M059J (cell line): ENCODE results near the gene RUFY4. TPM values are rescaled to one million over a fixed set of nuclear protein-coding genes. Genes with fewer than 3 reads are reported as not detected.
A peak's percentile ranks its signal among the peaks of the same experiment; 100 is the strongest.
"Not testable (repeated sequence)": the region's sequence is repeated elsewhere in the genome, so short reads cannot be mapped to it uniquely, and the experiment has no call there.

Experiments
- DNase-seq: peaks from one replicate; pipeline ENCODE4 v3.0.0-alpha.2; 2012; ENCODE audit warnings: low read depth
- total RNA-seq: library from RNA; depleted of rRNA; stranded (reverse); fragments of >200 nt; shearing (Covaris generic); gene quantifications from 2 replicates; pipeline ENCODE4 v1.2.3, GENCODE V29; 2014

The RUFY4 gene
- total RNA-seq, 1 experiment from 2014 or later: not detected

DNA sequence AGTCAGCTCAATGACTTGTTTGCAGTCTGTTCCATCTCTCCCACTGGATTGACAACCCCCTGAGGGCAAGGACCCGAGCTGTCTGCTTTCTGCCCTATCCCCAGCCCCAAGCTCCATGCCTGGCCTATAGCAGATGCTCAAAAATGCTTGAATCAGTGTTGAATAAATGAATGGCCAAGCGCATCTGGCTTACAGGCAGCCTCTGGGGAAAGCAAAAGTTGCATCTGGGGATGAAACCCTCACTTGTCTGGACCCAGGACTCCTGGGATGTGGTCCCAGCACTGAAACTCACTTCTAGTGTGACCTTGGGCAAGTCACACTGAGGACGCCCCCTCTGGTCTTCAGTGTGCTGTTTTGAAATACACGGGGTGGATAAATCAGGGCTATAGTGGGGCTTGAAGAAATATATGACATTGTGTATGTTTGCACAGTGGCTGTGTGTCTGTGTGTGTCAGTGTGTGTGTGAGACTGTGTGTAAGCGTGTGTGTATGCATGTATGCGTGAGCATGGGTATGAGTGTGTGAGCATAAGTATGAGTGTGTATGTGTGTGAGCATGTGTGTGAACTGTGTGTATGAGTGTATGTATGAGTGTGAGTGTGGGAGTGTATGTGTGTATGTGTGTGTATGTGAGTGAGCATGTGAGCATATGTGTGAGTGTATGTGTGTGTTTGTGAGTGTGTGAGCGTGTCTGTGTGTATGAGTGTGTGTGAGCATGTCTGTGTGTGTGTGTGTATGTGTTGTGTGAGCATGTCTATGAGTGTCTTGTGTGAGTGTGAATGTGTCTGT, 38.5 kb upstream of the RUFY4 start:
- no peak for DNase-seq

GRCh38 chr2:218031261-218031660, 37.8 kb upstream of the RUFY4 start:
- no peak for DNase-seq

DNA sequence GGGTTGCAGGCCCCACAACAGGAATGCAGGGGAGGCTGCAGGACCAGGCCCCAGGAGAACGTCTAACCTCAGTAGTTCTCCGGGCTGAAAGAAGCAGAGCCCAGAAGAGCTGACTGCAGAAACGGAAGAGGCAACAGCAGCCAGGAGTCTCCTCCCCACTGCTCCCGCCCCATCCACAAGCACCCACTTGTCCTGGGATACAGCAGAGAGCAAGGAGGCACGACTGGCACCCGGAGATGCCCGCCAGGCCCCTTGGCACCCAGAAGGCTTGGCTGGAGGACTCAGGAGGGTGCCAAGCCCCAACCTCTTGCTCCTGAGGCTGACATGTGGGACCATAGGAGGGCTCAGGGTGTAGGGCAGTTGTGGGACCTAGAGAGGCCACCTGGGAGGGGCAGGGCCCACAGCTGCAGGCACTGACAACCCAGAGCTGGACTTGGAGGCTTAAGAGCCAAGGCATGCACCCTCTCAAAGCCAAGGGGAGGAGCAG, 37.2 kb upstream of the RUFY4 start:
- DNase-seq: no peak

DNA sequence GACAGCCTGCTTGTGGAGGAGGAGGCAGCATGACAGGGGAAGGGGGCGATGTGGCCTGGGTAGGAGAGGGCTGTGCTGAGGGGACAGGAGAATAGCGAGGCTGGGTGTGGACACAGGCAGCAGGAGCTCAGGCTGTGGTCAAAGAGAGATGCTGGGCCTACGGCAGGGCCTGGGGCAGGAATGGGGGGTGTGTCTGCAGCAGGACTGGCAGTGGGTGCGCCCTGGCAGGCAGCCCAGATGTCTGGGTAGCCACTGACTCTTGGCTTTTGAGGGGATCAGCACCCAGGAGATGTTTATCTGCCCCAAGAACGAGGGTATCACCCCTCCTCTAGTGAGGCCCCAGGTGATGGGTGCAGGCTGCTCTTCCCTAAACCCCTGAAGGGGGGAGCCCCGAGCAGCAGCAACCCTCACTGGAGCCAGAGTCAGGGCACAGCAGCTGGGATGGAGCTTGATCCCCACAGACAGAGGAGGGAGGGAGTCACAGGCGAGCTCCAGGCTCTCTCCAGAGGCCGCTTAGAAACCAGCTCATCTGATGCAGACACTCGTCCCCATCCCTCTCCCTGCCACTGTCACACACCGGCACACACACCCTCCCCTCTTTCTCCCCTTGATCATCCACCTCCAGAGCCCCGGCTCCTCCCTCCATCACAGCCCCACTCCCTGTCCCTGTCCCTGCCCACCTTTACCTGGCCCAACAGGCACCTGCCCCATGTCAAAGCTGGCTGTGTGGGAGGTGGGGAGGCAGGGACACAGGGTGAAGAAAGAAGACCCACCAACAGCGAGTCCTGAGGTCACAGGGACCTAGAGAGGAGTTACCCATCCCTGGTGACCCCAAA, 36.5 kb upstream of the RUFY4 start:
- no peak for DNase-seq

GRCh38 chr2:218033208-218033589, 35.9 kb upstream of the RUFY4 start:
- DNase-seq: no peak

DNA sequence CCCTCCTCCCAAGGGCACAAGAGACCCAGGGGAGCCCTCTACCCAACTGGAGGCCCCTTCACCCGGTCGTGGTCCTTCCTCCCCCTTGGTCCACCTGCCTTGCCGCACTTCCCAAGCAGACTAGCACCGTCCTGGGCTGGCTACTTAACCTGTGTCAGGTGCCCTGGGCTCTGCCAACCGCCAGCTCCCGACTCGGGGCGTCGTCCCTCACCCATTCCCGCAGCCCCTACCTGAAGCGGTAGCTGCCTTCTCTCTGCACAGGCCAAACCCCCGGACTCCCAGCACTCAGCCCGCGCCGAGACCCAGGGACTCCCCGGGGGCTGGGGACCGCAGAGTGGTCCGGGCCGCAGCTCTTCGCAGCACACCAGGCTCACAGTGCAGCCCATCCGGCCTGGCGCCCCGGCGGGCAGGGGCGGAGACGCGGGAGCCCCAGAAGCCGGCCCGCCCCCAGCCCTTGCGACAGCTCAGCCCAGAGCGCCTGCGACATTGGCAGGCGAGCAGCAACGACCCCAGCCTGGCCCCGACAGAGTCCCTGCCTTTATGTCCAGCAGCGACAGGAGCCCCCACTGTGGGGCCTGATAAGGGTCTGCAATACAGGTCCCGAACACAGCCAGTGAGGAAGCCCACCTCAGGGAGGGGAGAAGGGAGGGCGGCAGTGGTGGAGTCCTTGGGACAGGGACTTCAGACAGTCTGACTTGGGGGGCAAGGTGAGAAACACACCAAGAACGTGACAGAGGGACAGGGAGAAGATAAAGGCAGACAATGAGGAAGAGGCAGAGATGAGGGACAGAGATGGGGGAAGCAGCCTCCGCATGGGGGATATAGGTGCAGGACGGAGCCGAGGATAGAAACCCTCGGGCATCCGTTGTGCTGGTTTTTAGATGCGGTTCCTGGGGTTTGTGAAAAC, 35.2 kb upstream of the RUFY4 start:
- DNase-seq: no peak

- DNase-seq: peak; percentile 47
These were observed 34.4 kb upstream of the RUFY4 start for GRCh38 chr2:218034497-218035213.

DNA sequence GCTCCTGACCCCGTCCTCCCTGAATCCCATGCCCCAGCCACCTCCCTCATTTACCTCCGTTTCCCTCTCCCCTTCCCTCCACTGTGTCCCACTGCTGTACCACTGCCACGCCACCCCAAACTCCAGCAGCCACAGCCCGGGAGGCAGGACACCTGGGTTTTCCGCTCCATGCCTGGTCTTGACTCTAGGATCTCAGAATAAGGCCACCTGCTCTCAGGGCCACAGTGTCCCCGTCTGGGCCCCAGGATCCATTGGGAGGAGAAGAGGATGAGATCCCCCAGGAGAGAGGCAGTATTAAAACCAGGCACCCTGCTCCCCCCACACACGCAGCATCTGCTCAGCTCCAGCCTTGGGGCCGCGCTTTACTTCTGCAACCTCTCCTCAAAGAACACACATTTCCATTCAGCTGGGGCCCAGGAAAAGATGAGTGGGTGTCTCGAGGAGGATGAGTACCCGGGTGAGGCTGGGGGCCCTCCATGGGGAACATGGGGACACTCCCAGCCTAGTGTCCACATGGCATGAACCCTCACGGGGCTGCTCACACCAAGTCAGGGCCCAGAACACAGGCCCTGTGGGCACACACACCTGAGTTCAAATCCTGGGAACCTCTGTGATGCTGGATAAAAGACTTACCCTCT, 33.5 kb upstream of the RUFY4 start:
- DNase-seq: no peak

DNA sequence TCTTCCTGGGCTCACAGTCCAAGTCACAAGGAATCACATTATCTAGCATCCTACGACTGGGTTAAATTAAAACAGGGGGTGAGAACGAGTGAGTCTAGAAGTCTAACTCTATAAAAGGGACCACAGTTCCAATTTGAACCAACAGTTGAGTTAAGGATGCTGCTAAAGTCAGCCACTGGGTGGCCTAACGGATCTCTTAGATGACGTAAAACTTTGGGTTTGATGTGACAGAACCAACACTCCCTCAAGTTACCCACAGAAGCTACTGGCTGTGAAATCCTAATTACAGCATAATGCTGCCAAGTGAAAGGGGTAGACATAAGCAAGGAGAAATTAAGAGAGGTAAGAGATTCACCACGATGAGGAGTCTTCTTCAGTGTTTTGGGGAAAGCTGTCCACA, 32.7 kb upstream of the RUFY4 start:
- DNase-seq: peak; percentile 5

DNA sequence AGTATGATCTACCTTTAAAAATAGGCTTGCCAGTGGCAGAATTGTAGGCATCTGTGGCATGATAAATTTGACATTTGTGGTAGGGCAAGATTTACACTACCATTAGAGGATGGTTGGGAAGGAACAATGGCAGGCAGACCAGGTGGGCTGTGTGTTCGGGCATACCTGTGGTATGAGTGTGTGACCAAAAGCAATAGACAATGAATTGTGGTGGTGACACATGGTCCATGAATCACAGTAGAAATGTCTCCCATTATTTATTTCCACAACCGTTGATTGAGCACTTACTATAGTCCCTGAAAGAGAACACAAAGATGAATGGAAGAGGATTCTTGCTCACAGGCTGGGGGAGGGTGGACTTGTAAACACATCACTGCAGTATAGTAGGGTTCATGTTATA, 29.9 kb upstream of the RUFY4 start:
- peak; percentile 87 for DNase-seq

- DNase-seq: no peak
These were observed 28.2 kb upstream of the RUFY4 start for GRCh38 chr2:218040883-218041282.

DNA sequence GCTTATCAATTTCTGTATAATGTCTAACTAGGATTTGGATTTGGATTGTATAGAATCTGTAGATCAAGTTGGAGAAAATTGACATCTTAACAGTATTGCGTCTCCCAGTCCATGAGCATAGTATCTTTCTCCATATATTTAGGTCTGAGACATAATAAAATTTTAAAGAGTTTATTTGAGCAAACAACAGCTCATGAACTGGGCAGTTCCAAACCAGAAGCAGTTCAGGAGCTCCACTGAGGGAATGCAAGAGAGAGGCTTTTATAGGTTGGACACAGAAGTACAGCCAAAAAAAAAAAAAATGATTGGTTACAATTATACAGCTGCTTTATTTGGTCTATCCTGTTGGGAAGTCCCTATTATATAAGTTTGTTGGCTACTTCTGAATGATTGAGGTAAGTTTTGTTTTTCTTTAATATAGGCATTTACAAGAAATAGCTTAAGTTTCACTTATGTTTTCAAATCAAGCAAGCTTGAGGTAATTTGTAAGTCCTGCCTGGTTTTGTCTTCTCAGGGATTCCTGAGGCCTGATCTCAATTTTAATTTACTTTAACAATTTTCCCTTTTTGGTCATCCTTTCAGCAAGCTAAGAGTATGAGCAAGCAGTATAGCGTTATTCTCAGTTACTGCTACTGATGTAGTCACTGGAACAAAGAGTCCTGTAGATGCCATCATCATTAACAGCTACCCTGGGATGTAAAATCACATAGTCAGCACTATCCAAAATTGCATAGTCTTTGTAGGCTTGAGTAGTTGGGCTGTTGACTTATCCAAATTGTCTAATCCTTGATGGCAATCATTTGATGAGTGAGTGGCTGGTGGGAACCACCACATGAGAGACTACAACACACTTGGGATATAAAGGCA, 27.5 kb upstream of the RUFY4 start:
- no peak for DNase-seq

- no peak for DNase-seq
These were observed 26.0 kb upstream of the RUFY4 start for GRCh38 chr2:218043100-218043499.

GRCh38 chr2:218043701-218044109, 25.3 kb upstream of the RUFY4 start:
- DNase-seq: no peak

GRCh38 chr2:218044599-218044998, 24.5 kb upstream of the RUFY4 start:
- DNase-seq: not testable (repeated sequence)

DNA sequence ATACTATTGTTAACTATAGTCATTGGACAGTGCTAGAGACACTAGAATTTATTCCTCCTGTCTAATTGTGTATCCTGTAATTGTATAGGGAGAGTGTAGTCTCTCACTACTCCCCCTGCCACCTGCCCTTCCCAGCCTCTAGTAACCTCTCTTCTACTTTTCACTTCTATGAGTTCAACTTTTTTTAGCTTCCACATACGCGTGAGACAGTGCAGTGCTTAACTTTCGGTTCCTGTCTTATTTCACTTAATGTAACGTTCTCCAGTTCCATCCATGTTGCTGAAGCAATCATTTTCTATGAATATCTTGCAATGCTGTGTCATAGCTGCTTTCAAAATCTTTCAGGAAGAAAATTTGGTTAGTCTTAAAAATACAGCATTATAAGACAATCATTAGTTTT, 22.8 kb upstream of the RUFY4 start:
- DNase-seq: no peak

DNA sequence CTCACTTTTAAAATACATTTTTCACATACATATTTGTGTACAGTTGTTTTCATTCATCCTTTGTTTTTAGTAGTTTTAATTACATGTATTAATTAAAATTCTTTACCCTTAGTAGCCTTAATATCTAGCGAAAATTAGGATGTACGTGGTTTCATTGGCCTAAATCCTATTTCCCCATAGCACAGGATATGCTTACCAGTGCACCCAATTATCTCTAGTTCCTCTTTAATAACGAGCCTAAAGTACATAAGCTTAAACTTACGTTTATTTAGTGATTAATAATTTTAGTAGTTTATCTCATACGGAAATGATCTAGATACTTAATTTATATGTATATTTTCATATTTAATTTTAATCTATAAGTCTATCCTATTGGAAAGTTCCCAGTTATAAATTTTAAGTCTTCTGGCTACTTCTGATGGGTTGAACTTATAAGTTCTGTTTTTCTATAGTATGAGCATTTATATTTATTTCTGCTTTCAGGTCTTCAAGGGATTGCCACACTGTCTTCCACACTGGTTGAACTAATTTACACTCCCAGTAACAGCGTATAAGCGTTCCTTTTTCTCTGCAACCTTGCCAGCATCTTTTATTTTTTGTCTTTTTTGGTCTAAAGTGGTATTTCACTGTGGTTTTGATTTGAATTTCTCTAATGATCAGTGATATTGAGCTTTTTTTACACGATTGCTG, 21.4 kb upstream of the RUFY4 start:
- DNase-seq: no peak

- DNase-seq: no peak
These were observed 17.1 kb upstream of the RUFY4 start for GRCh38 chr2:218051903-218052302.

DNA sequence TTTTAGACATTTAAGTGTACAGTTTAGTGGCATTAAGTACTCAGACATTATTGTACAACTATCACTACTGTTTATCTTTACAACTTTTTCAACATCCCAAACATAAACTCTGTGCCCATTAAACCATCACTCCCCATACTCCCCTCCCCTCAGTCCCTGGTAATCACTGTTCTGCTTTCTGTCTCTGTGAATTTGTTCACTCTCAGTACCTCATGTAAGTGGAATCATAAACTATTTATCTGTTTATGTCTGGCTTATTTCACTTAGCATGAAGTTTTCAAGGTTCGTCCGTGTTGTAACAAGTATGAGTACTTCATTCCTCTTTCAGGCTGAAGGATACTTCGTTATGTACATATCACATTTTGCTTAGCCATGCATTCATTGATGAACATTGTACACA, 9.8 kb upstream of the RUFY4 start:
- DNase-seq: no peak
